Measurements from ENCODE around the gene SLC9A6. TPM values are rescaled to one million over a fixed set of nuclear protein-coding genes. Genes with fewer than 3 reads are reported as not detected.

Gene SLC9A6
- polyA plus RNA-seq, 1 experiment = 14.7 TPM

- POLR2A ChIA-PET = no interaction called here
- TF ChIP-seq CTCF (IDR thresholded peaks at IDR 0.05; ENCODE audit: low read depth, low read length) = no peak
- no peak overlapping the region for H3K27ac ChIP-seq (ENCODE audit: low read depth, low read length)
- H3K27me3 ChIP-seq (ENCODE audit: control insufficient read depth, insufficient read depth, low read length) = no peaks in the 10 kb centered on the region
- CTCF ChIA-PET = interaction anchor here (0.5 kb wide), 1 partner anchor 71 kb away, joined by 10 read pairs; no protein-coding TSS in a partner anchor
- H3K9me3 ChIP-seq (ENCODE audit: control insufficient read depth, insufficient read depth, low read length) = no peaks in the 10 kb centered on the region
- no peak overlapping the region for H3K4me3 ChIP-seq (ENCODE audit: low read depth, low read length)
- no peak for DNase-seq (ENCODE audit: low read depth, low spot score)
Observed at GRCh38 chrX:136061696-136062095, 76.5 kb downstream of the SLC9A6 start.

- ChIA-PET POLR2A (no interaction called here), CTCF (no interaction called here)
- Histone ChIP-seq H3K4me3 (ENCODE audit: low read depth, low read length) (no peak overlapping the region), H3K27me3 (ENCODE audit: control insufficient read depth, insufficient read depth, low read length) (no peaks in the 10 kb centered on the region), H3K27ac (ENCODE audit: low read depth, low read length) (no peak overlapping the region), H3K9me3 (ENCODE audit: control insufficient read depth, insufficient read depth, low read length) (no peaks in the 10 kb centered on the region)
- TF ChIP-seq CTCF (IDR thresholded peaks at IDR 0.05; ENCODE audit: low read depth, low read length) = no peak
- no peak for DNase-seq (ENCODE audit: low read depth, low spot score)
Observed at GRCh38 chrX:136063340-136064079, 78.3 kb downstream of the SLC9A6 start.

- POLR2A ChIA-PET = interaction anchor here (1.6 kb wide), 1 partner anchor 9 kb away, joined by 5 read pairs; no protein-coding TSS in a partner anchor
Observed at GRCh38 chrX:136064661-136065043, 79.4 kb downstream of the SLC9A6 start.

GRCh38 chrX:136065044-136065671, 79.9 kb downstream of the SLC9A6 start:
- TF ChIP-seq CTCF (IDR thresholded peaks at IDR 0.05; ENCODE audit: low read depth, low read length) = no peak
- ChIA-PET POLR2A (interaction anchor here (1.6 kb wide), 1 partner anchor 9 kb away, joined by 5 read pairs; no protein-coding TSS in a partner anchor), CTCF (no interaction called here)
- H3K9me3 ChIP-seq (ENCODE audit: control insufficient read depth, insufficient read depth, low read length) = no peaks in the 10 kb centered on the region
- no peaks in the 10 kb centered on the region for H3K27me3 ChIP-seq (ENCODE audit: control insufficient read depth, insufficient read depth, low read length)
- H3K27ac ChIP-seq (ENCODE audit: low read depth, low read length) = no peak overlapping the region
- no peak overlapping the region for H3K4me3 ChIP-seq (ENCODE audit: low read depth, low read length)
- no peak for DNase-seq (ENCODE audit: low read depth, low spot score)

More at GRCh38 chrX:136064661-136065043, 79.4 kb downstream of the SLC9A6 start:
- Histone ChIP-seq H3K9me3 (ENCODE audit: control insufficient read depth, insufficient read depth, low read length) (no peaks in the 10 kb centered on the region), H3K4me3 (ENCODE audit: low read depth, low read length) (no peak overlapping the region), H3K27me3 (ENCODE audit: control insufficient read depth, insufficient read depth, low read length) (no peaks in the 10 kb centered on the region), H3K27ac (ENCODE audit: low read depth, low read length) (no peak overlapping the region)
- CTCF ChIA-PET = interaction anchor here (0.6 kb wide), 1 partner anchor 63 kb away, joined by 5 read pairs; no protein-coding TSS in a partner anchor
- no peak for DNase-seq (ENCODE audit: low read depth, low spot score)
- TF ChIP-seq CTCF (IDR thresholded peaks at IDR 0.05; ENCODE audit: low read depth, low read length) = no peak

- DNase-seq (ENCODE audit: low read depth, low spot score) = no peak
- ChIA-PET POLR2A (no interaction called here), CTCF (interaction anchor here (1.8 kb wide), 1 partner anchor 96 kb away, joined by 7 read pairs; no protein-coding TSS in a partner anchor)
- no peak overlapping the region for H3K4me3 ChIP-seq (ENCODE audit: low read depth, low read length)
- H3K27me3 ChIP-seq (ENCODE audit: control insufficient read depth, insufficient read depth, low read length) = no peaks in the 10 kb centered on the region
- H3K27ac ChIP-seq (ENCODE audit: low read depth, low read length) = no peak overlapping the region
- no peak for TF ChIP-seq CTCF (IDR thresholded peaks at IDR 0.05; ENCODE audit: low read depth, low read length)
- H3K9me3 ChIP-seq (ENCODE audit: control insufficient read depth, insufficient read depth, low read length) = no peaks in the 10 kb centered on the region
Observed at GRCh38 chrX:136067097-136067496, 81.9 kb downstream of the SLC9A6 start.
